ENCODE measurements around the gene FLT3.

Gene FLT3

GRCh38 chr13:28052945-28053344, 47.4 kb downstream of the FLT3 start:
- no peak for TF ChIP-seq CTCF (IDR thresholded peaks at IDR 0.05; ENCODE audit: borderline replicate concordance, insufficient read depth, low read depth, low read length)

GRCh38 chr13:28049880-28050875, 50.2 kb downstream of the FLT3 start:
- no peak for TF ChIP-seq CTCF (IDR thresholded peaks at IDR 0.05; ENCODE audit: borderline replicate concordance, insufficient read depth, low read depth, low read length)
- no peak overlapping the region for H3K4me3 ChIP-seq (ENCODE audit: low read depth, low read length)

More at GRCh38 chr13:28052945-28053344, 47.4 kb downstream of the FLT3 start:
- H3K4me3 ChIP-seq (ENCODE audit: low read depth, low read length), result no peak overlapping the region

GRCh38 chr13:28049215-28049614, 51.2 kb downstream of the FLT3 start:
- TF ChIP-seq CTCF (IDR thresholded peaks at IDR 0.05; ENCODE audit: borderline replicate concordance, insufficient read depth, low read depth, low read length), result no peak
- H3K4me3 ChIP-seq (ENCODE audit: low read depth, low read length), result no peak overlapping the region

GRCh38 chr13:28048768-28049167, 51.6 kb downstream of the FLT3 start:
- no peak overlapping the region for H3K4me3 ChIP-seq (ENCODE audit: low read depth, low read length)
- TF ChIP-seq CTCF (IDR thresholded peaks at IDR 0.05; ENCODE audit: borderline replicate concordance, insufficient read depth, low read depth, low read length), result no peak

GRCh38 chr13:28047757-28048388, 52.5 kb downstream of the FLT3 start:
- no peak overlapping the region for H3K4me3 ChIP-seq (ENCODE audit: low read depth, low read length)
- TF ChIP-seq CTCF (IDR thresholded peaks at IDR 0.05; ENCODE audit: borderline replicate concordance, insufficient read depth, low read depth, low read length), result no peak

GRCh38 chr13:28046981-28047380, 53.4 kb downstream of the FLT3 start:
- no peak for TF ChIP-seq CTCF (IDR thresholded peaks at IDR 0.05; ENCODE audit: borderline replicate concordance, insufficient read depth, low read depth, low read length)
- H3K4me3 ChIP-seq (ENCODE audit: low read depth, low read length), result no peak overlapping the region

All from GM12875 (cell line).